Stomach (tissue), 9 donors: Measurements from ENCODE around the gene RINT1. TPM values are rescaled to one million over a fixed set of nuclear protein-coding genes. Genes with fewer than 3 reads are reported as not detected.
A peak's percentile ranks its signal among the peaks of the same experiment; 100 is the strongest.

Experiments
- DNase-seq, 2 donors: peaks; one replicate each; pipeline versions ENCODE4 v3.0.0 to v3.0.0-alpha.2; 2013 to 2019
- H3K27ac ChIP-seq, 5 donors: fragments of 200-600 bp in 4 of 5; sonication (generic) in 4 of 5; one replicate each; pipeline ENCODE4 v1.5.1; 2013 to 2019; ENCODE audit warnings: mild to moderate bottlenecking in 1 of 5, moderate library complexity in 1 of 5
- H3K27me3 ChIP-seq, 3 donors: fragments of 200-600 bp; sonication (generic); one replicate each; pipeline ENCODE4 v1.5.1; 2017 to 2019; ENCODE audit warnings: mixed run types in 1 of 3
- H3K36me3 ChIP-seq, 4 donors: fragments of 200-600 bp; sonication (generic); 1 replicate in 3 of 4; 2 replicates in 1 of 4; pipeline ENCODE4 v1.5.1; 2016 to 2019
- H3K4me1 ChIP-seq, 4 donors: fragments of 200-600 bp; sonication (generic); one replicate each; pipeline ENCODE4 v1.5.1; 2016 to 2019
- H3K4me3 ChIP-seq, 4 donors: fragments of 200-600 bp; sonication (generic) in 3 of 4; one replicate each; pipeline ENCODE4 v1.5.1; 2016 to 2019; ENCODE audit warnings: mild to moderate bottlenecking in 1 of 4
- H3K9me3 ChIP-seq, 4 donors: fragments of 200-600 bp; sonication (generic); one replicate each; pipeline ENCODE4 v1.5.1; 2016 to 2019
- CTCF ChIP-seq, 7 experiments: fragments of 450-650 bp in 4 of 7; fragments of 200-600 bp in 3 of 7; sonication (generic) in 3 of 7; IDR thresholded peaks; one replicate each; pipeline ENCODE4 v1.5.1; 2016 to 2019; ENCODE audit warnings: antibody characterized with exemption in 7 of 7, control low read depth in 2 of 7, mild to moderate bottlenecking in 1 of 7
- EP300 ChIP-seq: sonication (generic); formaldehyde crosslinking; IDR thresholded peaks from one replicate; pipeline ENCODE4 v1.6.1; 2017; ENCODE audit warnings: antibody characterized with exemption
- POLR2A ChIP-seq, 4 donors: fragments of 450-650 bp; IDR thresholded peaks; one replicate each; pipeline ENCODE4 v1.6.1; 2016; ENCODE audit warnings: antibody characterized with exemption in 4 of 4, control low read depth in 2 of 4, mild to moderate bottlenecking in 1 of 4, moderate library complexity in 1 of 4
- POLR2AphosphoS5 ChIP-seq, 3 donors: sonication (generic); formaldehyde crosslinking; IDR thresholded peaks; one replicate each; pipeline ENCODE4 v1.6.1; 2016; ENCODE audit warnings: antibody characterized with exemption in 3 of 3
- WGBS, 5 donors: extraction: QIAGEN DNeasy Blood & Tissue Kit in 3 of 5; methylation state at CpG; one replicate each; pipeline versions ENCODE4 v1.1.5 to v1.1.7; 2013 to 2018; 5-methylcytosine and 5-hydroxymethylcytosine counted together
- intact Hi-C: fragments of 100-400 bp; cut with DNase I; formaldehyde crosslinking; loops from one replicate; pipeline ENCODE4 v1.15.1; 2023; ENCODE audit warnings: low total_unique reads
- polyA plus RNA-seq, 3 donors: library from polyadenylated mRNA; stranded (reverse); fragments of 200-250 nt; gene quantifications; one replicate each; pipeline ENCODE4 v1.2.3, GENCODE V29; 2013
- total RNA-seq, 5 donors: library from RNA; depleted of rRNA; stranded (reverse); fragments of >200 nt; gene quantifications; one replicate each; pipeline versions ENCODE4 v1.1.0 to v1.2.3, GENCODE V29; 2014 to 2016
- donor health status: healthy with polysubstance abuse.
- donor health status: Bipolar disorder and iron deficiency.
- donor health status: healthy.

The RINT1 gene
- total and polyA plus RNA-seq, 8 donors: 4.9 to 79.4 (median 10.0) TPM

- Histone ChIP-seq H3K4me1 (peaks cover 6 to 10% (median 9%) of the 10 kb centered on the region in 4 donors), H3K4me3 (no peak overlapping the region), H3K27ac (no peak overlapping the region), H3K9me3 (no peaks in the 10 kb centered on the region), H3K36me3 (no peaks in the 10 kb centered on the region), H3K27me3 (peaks cover 0 to 6% (median 0%) of the 10 kb centered on the region in 3 donors)
- TF ChIP-seq CTCF (IDR thresholded peaks at IDR 0.05): no peak
- TF ChIP-seq POLR2AphosphoS5 (IDR thresholded peaks at IDR 0.05): no peak
- no peak for TF ChIP-seq EP300
- TF ChIP-seq POLR2A (IDR thresholded peaks at IDR 0.05): no peak
- intact Hi-C loops: no loop called here
- DNase-seq: no peak
- WGBS, 5 donors: 69 to 77% (median 73%) methylated on average over 1 of the region's 1 CpG
Observed at GRCh38 chr7:105577251-105577650, 45.2 kb downstream of the RINT1 start.

GRCh38 chr7:105578496-105578895 lies 46.5 kb downstream of the RINT1 start:
- Histone ChIP-seq H3K27me3 (peaks cover 0 to 6% (median 0%) of the 10 kb centered on the region in 3 donors), H3K27ac (no peak overlapping the region), H3K4me1 (peaks cover 6 to 10% (median 9%) of the 10 kb centered on the region in 4 donors), H3K4me3 (no peak overlapping the region), H3K9me3 (peaks cover 0 to 6% (median 0%) of the 10 kb centered on the region in 4 donors), H3K36me3 (no peaks in the 10 kb centered on the region)
- DNase-seq: no peak
- intact Hi-C loops: no loop called here
- TF ChIP-seq POLR2A (IDR thresholded peaks at IDR 0.05) (no peak), POLR2AphosphoS5 (IDR thresholded peaks at IDR 0.05) (no peak), EP300 (no peak), CTCF (IDR thresholded peaks at IDR 0.05) (no peak)

- intact Hi-C loops: no loop called here
- Histone ChIP-seq H3K4me1 (peaks cover 6 to 10% (median 9%) of the 10 kb centered on the region in 4 donors), H3K27me3 (peaks cover 0 to 6% (median 0%) of the 10 kb centered on the region in 3 donors), H3K4me3 (no peak overlapping the region), H3K9me3 (peaks cover 0 to 20% (median 0%) of the 10 kb centered on the region in 4 donors), H3K36me3 (no peaks in the 10 kb centered on the region), H3K27ac (no peak overlapping the region)
- 86 to 90% (median 88%) methylated on average over 22 of the region's 22 CpGs for WGBS, 5 donors
- no peak for DNase-seq
- TF ChIP-seq EP300 (no peak), POLR2AphosphoS5 (IDR thresholded peaks at IDR 0.05) (no peak), CTCF (IDR thresholded peaks at IDR 0.05) (no peak), POLR2A (IDR thresholded peaks at IDR 0.05) (no peak)
Observed at GRCh38 chr7:105580022-105580740, 48.2 kb downstream of the RINT1 start.

GRCh38 chr7:105581066-105581811 lies 49.2 kb downstream of the RINT1 start, which contains the start of gene EFCAB10:
EFCAB10 (minus strand) TSS chr7:105581493; CDS start chr7:105581463, 30 bp downstream.
- Histone ChIP-seq H3K36me3 (no peaks in the 10 kb centered on the region), H3K4me3 (peak within 1 kb of the TSS; percentile 34 to 47 (median 39)), H3K9me3 (peaks cover 0 to 20% (median 0%) of the 10 kb centered on the region in 4 donors), H3K27ac (no peak within 1 kb of the TSS), H3K4me1 (peaks cover 6 to 10% (median 9%) of the 10 kb centered on the region in 4 donors), H3K27me3 (peaks cover 0 to 6% (median 0%) of the 10 kb centered on the region in 3 donors)
- intact Hi-C loops: no loop called here
- 10 to 26% (median 13%) methylated on average over 31 to 36 of the region's 36 CpGs for WGBS, 5 donors
- DNase-seq: peak; percentile 70 to 88
- no peak for TF ChIP-seq EP300
- no peak for TF ChIP-seq CTCF (IDR thresholded peaks at IDR 0.05)
- TF ChIP-seq POLR2A (IDR thresholded peaks at IDR 0.05): no peak
- TF ChIP-seq POLR2AphosphoS5 (IDR thresholded peaks at IDR 0.05): no peak
